ENCODE data around the gene CDHR1. TPM values are rescaled to one million over a fixed set of nuclear protein-coding genes. Genes with fewer than 3 reads are reported as not detected.

The CDHR1 gene
- total RNA-seq, 4 donors from 2014 or later = 0.27 TPM; not detected in 3

GRCh38 chr10:84234479-84234878 is 40.1 kb downstream of the CDHR1 start:
- no peaks in the 10 kb centered on the region for H3K36me3 ChIP-seq
- H3K4me3 ChIP-seq = no peak overlapping the region
- intact Hi-C loops (cut with DNase I; ENCODE audit: low total_unique reads) (no loop called here), in situ Hi-C loops (cut with MboI; ENCODE audit: low sequenced_read_pairs in 4 of 4) (no loop called here)
- no peak for DNase-seq
- H3K4me1 ChIP-seq = no peaks in the 10 kb centered on the region
- H3K9me3 ChIP-seq = no peaks in the 10 kb centered on the region
- H3K27me3 ChIP-seq = peaks cover 0 to 4% (median 2%) of the 10 kb centered on the region in 3 donors
- no peak overlapping the region for H3K27ac ChIP-seq
- ATAC-seq = no peak
- TF ChIP-seq POLR2A (IDR thresholded peaks at IDR 0.05) = no peak
- TF ChIP-seq, protein P1, sequence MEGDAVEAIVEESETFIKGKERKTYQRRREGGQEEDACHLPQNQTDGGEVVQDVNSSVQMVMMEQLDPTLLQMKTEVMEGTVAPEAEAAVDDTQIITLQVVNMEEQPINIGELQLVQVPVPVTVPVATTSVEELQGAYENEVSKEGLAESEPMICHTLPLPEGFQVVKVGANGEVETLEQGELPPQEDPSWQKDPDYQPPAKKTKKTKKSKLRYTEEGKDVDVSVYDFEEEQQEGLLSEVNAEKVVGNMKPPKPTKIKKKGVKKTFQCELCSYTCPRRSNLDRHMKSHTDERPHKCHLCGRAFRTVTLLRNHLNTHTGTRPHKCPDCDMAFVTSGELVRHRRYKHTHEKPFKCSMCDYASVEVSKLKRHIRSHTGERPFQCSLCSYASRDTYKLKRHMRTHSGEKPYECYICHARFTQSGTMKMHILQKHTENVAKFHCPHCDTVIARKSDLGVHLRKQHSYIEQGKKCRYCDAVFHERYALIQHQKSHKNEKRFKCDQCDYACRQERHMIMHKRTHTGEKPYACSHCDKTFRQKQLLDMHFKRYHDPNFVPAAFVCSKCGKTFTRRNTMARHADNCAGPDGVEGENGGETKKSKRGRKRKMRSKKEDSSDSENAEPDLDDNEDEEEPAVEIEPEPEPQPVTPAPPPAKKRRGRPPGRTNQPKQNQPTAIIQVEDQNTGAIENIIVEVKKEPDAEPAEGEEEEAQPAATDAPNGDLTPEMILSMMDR (IDR thresholded peaks at IDR 0.05 in 4 of 5, conservative IDR thresholded peaks at IDR 0.05 in 1 of 5) = no peak

DNA sequence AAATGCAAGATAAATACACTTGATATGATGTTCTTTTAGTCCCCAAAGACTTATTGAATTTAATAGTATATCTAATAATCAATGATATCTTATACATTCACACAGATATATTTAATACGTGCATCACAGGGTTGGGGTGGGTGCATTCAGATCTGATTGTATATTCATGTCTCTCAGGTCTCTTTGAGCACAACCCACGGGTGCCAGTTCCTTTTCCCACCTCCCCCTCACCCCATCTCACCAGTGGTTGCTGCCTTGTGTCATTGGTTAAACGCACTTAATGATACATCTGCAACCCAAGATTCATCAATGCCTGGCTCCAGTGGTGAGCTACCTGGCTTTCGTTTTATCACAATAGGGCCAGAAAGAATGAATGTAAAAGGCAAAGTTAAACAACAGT is 40.8 kb downstream of the CDHR1 start:
- in situ Hi-C loops (cut with MboI; ENCODE audit: low sequenced_read_pairs in 4 of 4) (no loop called here), intact Hi-C loops (cut with DNase I; ENCODE audit: low total_unique reads) (no loop called here)
- no peaks in the 10 kb centered on the region for H3K9me3 ChIP-seq
- TF ChIP-seq, protein P1 (IDR thresholded peaks at IDR 0.05 in 4 of 5, conservative IDR thresholded peaks at IDR 0.05 in 1 of 5) = no peak
- TF ChIP-seq POLR2A (IDR thresholded peaks at IDR 0.05) = no peak
- H3K27ac ChIP-seq = no peak overlapping the region
- H3K4me1 ChIP-seq = no peaks in the 10 kb centered on the region
- no peak overlapping the region for H3K4me3 ChIP-seq
- peaks cover 0 to 4% (median 2%) of the 10 kb centered on the region in 3 donors for H3K27me3 ChIP-seq
- DNase-seq (no peak), ATAC-seq (no peak)
- no peaks in the 10 kb centered on the region for H3K36me3 ChIP-seq

DNA sequence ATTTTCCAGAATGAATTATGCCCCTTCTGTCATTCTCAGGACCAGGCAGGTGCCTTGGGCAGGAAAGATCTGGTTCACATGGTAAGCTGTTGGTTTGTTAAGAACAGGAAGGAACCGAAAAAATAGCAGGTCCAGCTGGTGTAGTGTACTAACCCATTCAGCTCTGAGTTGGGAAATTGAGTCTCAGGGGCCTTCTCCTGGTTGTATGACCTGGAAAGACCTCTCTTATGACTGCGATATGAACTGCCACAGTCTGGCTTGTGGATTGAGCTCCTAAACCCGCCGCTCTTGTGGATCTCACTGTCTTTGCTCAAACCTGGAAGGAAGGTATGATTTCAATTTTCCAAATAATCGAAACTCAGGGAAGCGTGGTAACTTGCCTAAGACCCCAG is 42.5 kb downstream of the CDHR1 start:
- Histone ChIP-seq H3K27me3 (peaks cover 0 to 4% (median 2%) of the 10 kb centered on the region in 3 donors), H3K36me3 (no peaks in the 10 kb centered on the region), H3K9me3 (no peaks in the 10 kb centered on the region), H3K4me1 (no peaks in the 10 kb centered on the region), H3K27ac (no peak overlapping the region), H3K4me3 (no peak overlapping the region)
- intact Hi-C loops (cut with DNase I; ENCODE audit: low total_unique reads) (no loop called here), in situ Hi-C loops (cut with MboI; ENCODE audit: low sequenced_read_pairs in 4 of 4) (no loop called here)
- ATAC-seq (no peak), DNase-seq (no peak)
- TF ChIP-seq POLR2A (IDR thresholded peaks at IDR 0.05) = no peak
- TF ChIP-seq, protein P1 (IDR thresholded peaks at IDR 0.05 in 4 of 5, conservative IDR thresholded peaks at IDR 0.05 in 1 of 5) = no peak

DNA sequence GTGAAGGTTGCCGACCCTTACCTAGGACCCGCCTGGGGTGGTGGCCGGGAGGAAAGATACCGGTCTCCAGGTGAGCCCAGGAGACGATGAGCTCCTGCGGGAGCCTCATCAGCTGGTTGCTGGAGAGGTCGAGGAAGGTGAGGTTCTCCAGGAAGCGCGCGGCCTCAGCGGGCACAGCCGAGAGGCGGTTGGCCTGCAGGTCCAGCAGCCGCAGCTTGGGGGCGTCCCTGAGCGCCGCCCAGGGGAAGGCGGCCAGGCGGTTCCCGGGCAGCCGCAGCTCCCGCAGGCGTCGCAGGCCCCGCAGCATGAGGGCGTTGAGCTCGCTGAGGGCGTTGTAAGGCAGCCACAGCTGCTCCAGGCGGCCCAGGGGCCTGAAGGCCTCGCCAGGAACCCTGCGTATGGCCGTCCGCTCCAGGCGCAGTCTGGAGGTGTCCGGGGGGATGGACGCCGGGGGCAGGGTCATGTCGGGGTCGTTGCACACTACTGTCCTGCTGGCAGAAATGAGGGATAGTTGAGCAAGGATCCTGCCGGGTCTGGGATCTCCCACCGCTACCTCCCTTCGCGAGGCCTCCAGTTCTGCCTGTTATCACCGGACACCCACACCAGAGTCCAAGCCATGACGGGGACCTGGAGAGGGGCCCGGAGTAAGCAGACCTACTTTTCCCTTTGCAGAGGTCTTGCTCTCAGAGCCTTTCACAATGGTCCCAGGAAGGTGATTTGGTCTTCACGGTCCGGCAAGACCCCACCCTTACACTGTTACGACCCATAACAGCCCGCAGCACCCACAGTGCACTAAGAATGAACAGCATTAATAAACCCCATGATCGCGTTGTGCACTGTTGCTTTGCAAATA is 43.1 kb downstream of the CDHR1 start:
- in situ Hi-C loops (cut with MboI; ENCODE audit: low sequenced_read_pairs in 4 of 4) (no loop called here), intact Hi-C loops (cut with DNase I; ENCODE audit: low total_unique reads) (no loop called here)
- Histone ChIP-seq H3K4me3 (no peak overlapping the region), H3K27me3 (peaks cover 0 to 4% (median 2%) of the 10 kb centered on the region in 3 donors), H3K27ac (no peak overlapping the region), H3K4me1 (no peaks in the 10 kb centered on the region), H3K9me3 (no peaks in the 10 kb centered on the region), H3K36me3 (no peaks in the 10 kb centered on the region)
- no peak for TF ChIP-seq POLR2A (IDR thresholded peaks at IDR 0.05)
- TF ChIP-seq, protein P1 (IDR thresholded peaks at IDR 0.05 in 4 of 5, conservative IDR thresholded peaks at IDR 0.05 in 1 of 5) = no peak
- no peak for DNase-seq
- ATAC-seq = no peak

Measured in gastrocnemius medialis (tissue), 4 donors.